HUES6 (cell line): ENCODE measurements around the gene PSG5.
"Not testable (repeated sequence)": the region's sequence is repeated elsewhere in the genome, so short reads cannot be mapped to it uniquely, and the experiment has no call there.

Experiments used
- H3K27ac ChIP-seq: 2 replicates; pipeline ENCODE4 v1.7.0; 2013; ENCODE audit warnings: low read depth, mild to moderate bottlenecking, low read length, inconsistent platforms
- H3K27me3 ChIP-seq: 2 replicates; pipeline ENCODE4 v1.6.1; 2013; ENCODE audit warnings: low read length; ENCODE audit not compliant: control insufficient read depth, insufficient read depth
- H3K36me3 ChIP-seq: 2 replicates; pipeline ENCODE4 v1.6.1; 2013; ENCODE audit warnings: low read length; ENCODE audit not compliant: control insufficient read depth, insufficient read depth
- H3K4me1 ChIP-seq: 2 replicates; pipeline ENCODE4 v1.6.1; 2013; ENCODE audit warnings: low read length; ENCODE audit not compliant: control insufficient read depth, insufficient read depth
- H3K4me3 ChIP-seq: 2 replicates; pipeline ENCODE4 v1.5.1; 2013; ENCODE audit warnings: low read depth, low read length
- H3K9ac ChIP-seq: one replicate; pipeline ENCODE4 v1.6.1; 2013; ENCODE audit warnings: mild to moderate bottlenecking, low read length
- H3K9me3 ChIP-seq: 2 replicates; pipeline ENCODE4 v1.6.1; 2013; ENCODE audit warnings: low read depth, low read length; ENCODE audit not compliant: control insufficient read depth, insufficient read depth

PSG5 gene

DNA sequence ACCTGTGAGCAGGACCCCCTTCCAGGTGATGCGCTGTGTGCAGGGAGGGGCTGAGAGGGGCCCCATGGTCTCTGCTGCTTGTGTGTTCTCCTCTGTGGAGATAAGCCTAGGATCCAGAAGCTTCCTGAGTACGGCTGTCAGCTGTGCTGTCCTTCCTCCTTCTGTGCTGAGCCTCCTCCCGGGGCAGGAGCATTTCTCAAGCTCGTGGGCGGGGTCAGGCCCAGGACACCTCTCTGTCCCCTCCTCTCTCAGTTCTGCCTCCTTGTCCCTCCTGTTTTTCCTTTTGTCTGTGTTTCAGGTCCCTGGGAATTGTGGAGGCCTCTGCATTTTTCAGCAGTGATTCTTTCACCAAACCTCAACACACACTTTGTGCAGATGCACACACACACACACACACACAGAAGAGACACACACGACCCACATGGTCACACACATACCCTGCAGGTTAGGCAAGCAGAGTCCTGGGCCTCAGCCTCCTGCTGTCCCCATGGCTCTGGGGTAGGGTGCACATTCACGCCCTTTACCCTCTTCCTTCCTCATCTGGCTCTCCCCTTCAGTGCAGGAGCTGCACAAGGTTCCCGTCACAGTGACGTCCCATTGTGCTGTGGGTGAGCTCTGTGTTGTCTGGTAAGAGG, 19.3 kb upstream of the PSG5 start, which contains the start of gene PSG4:
PSG4 (minus strand) TSS at position 168 of the 635 bp plus-strand sequence; CDS start at position 66, 102 bp downstream.
- not testable (repeated sequence) for H3K36me3 ChIP-seq, H3K4me1 ChIP-seq, H3K9me3 ChIP-seq, H3K27me3 ChIP-seq, H3K27ac ChIP-seq, H3K4me3 ChIP-seq, H3K9ac ChIP-seq

DNA sequence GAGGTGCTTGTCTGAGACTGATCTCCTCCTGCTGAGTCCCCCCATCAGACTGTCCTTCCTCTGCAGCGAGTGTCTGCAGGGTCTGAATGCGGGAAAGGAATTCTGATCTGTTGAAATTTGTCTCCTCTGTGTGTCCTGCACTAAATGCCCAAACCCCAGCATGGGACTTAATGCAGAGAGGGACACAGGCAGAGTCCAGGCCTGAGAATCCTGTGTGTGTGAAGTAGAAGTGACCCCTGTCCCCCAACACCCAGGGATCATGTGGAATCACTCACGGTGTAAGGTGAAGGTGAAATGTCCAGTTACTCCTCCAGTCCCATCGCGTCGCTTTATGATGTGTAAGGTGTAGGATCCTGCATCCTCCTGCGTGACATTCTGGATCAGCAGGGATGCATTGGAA, 17.3 kb upstream of the PSG5 start:
- H3K9ac ChIP-seq, H3K36me3 ChIP-seq, H3K27me3 ChIP-seq, H3K27ac ChIP-seq, H3K4me1 ChIP-seq, H3K9me3 ChIP-seq, H3K4me3 ChIP-seq: not testable (repeated sequence)

DNA sequence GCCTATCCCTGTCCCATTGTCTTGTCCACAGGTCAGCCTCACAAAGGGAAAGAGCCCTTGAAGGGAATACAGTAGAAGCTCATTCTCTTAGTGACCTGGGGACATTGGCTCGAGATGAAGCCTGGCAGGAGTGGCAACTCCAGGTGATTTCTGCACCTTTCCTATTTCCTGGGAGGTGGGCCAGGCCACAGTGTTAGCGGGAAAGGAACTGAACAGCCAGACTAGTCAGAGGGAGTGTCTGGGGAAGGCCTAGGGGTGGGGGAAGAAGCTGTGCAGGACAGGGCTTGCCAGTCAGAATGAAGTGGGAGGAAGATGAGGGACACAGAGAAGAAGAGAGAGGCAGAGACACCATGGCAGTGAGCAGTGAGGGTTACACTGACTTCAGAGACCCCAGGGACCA, 15.6 kb upstream of the PSG5 start:
- not testable (repeated sequence) for H3K9me3 ChIP-seq, H3K9ac ChIP-seq, H3K4me3 ChIP-seq, H3K27me3 ChIP-seq, H3K4me1 ChIP-seq, H3K27ac ChIP-seq, H3K36me3 ChIP-seq

DNA sequence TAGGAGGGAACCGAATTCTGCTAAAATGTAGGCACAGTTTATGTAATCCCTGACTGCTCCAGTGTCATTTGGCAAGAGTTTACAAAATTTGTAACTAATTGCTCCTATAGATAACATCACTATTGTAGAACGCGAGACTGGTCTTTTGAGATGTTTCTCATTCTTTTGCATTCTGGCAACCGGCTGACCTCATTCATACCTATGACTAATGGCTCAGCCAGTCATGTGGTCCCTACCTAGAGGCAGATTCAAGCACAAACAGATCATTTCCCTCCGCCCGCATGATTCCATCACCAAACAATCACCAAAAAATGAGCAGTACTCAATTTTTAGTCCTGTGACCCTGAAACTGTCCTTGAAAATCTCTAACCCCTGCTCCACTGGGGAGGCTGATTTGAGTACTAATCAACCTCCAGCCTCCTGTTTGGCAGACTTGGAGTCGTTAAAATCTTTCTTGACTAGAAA, 15.0 kb upstream of the PSG5 start:
- not testable (repeated sequence) for H3K4me3 ChIP-seq, H3K27ac ChIP-seq, H3K4me1 ChIP-seq, H3K27me3 ChIP-seq, H3K9me3 ChIP-seq, H3K36me3 ChIP-seq, H3K9ac ChIP-seq

DNA sequence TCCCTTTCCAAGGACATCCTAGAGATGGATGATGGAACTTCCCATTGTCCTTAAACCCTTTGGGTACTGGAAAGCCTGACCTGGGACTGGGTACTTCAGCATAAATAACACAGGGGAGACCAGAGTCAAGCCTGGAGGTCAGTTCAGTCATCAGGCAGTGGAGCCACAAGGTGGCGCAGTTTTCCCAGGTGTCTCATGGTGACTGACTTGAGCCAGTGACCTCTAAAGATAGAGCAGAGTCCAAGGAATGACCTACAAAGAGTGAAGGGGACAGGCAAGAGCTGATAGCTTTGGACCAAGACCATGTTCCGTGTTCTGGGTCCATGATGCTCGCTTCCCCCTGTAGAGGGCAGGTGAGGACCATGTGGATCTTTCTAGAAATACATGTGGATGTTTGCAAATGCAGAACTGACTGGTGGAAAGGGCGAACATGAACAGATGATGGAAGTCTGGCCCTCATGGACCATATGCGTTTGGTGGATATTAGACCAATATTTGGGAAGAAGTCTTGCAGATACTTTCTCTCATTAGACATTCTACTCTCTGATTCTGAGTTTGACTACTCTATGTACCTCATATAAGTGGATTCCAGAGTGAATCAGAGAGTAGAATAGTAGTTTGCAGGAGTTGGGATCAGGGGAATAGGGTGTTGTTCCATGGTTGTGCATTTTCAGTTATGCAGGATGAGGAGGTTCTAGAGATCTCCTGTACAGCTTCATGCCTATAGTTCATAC, 12.5 kb upstream of the PSG5 start:
- H3K9me3 ChIP-seq, H3K4me1 ChIP-seq, H3K27me3 ChIP-seq, H3K9ac ChIP-seq, H3K27ac ChIP-seq, H3K4me3 ChIP-seq, H3K36me3 ChIP-seq: not testable (repeated sequence)

DNA sequence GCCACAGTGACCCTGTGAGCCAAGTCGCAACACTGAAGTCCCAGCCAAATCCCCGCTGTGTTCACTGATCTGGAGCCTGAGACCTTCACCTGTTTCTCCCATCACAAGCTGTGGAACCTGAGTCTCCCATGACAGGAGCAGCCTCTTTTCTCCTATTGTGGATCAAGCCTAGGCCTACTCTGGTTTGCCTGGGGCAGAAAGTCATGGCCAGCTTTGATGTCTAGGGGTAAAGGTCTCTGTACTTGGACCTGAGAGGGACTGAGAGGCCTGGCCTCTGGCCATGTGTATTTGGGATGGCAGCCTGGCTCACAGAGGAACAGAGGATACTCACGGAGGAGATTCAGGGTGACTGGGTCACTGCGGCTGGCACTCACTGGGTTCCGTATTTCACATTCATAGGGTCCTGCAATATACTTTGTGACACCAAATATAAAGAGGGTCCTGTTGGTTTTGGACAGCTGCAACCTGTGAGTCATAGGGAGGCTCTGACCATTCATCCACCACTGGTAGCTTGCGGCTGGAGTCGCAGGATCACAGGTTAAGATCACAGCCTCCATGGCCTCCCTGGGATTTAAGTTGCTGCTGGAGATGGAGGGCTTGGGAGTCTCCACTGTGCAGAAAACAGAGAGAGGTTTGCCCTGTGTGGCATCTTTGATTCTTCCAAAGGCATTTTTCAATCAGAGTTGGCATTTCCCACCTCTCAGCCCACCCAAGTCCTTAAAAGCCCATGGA, 11.5 kb upstream of the PSG5 start:
- H3K36me3 ChIP-seq, H3K27me3 ChIP-seq, H3K4me1 ChIP-seq, H3K9ac ChIP-seq, H3K27ac ChIP-seq, H3K9me3 ChIP-seq, H3K4me3 ChIP-seq: not testable (repeated sequence)

DNA sequence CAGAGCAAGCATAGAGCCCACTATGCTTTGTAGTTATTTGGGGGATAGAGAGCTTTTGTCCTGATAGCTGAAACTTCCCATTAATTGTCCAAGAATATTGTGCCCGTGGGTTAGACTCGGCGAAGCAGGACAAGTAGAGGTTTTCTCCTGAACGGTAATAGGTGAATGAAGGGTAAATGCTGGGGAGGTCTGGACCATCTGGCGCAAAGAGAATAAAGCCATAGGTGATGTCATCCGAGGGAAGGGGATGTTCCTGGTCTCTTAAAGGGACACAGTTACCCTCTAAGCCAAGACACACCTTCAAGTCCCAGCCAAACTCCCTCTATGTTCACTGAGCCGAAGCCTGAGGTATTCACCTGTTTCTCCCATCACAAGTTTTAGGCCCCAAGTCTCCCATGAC, 8.1 kb upstream of the PSG5 start:
- H3K27ac ChIP-seq, H3K4me3 ChIP-seq, H3K9ac ChIP-seq, H3K36me3 ChIP-seq, H3K27me3 ChIP-seq, H3K9me3 ChIP-seq, H3K4me1 ChIP-seq: not testable (repeated sequence)

DNA sequence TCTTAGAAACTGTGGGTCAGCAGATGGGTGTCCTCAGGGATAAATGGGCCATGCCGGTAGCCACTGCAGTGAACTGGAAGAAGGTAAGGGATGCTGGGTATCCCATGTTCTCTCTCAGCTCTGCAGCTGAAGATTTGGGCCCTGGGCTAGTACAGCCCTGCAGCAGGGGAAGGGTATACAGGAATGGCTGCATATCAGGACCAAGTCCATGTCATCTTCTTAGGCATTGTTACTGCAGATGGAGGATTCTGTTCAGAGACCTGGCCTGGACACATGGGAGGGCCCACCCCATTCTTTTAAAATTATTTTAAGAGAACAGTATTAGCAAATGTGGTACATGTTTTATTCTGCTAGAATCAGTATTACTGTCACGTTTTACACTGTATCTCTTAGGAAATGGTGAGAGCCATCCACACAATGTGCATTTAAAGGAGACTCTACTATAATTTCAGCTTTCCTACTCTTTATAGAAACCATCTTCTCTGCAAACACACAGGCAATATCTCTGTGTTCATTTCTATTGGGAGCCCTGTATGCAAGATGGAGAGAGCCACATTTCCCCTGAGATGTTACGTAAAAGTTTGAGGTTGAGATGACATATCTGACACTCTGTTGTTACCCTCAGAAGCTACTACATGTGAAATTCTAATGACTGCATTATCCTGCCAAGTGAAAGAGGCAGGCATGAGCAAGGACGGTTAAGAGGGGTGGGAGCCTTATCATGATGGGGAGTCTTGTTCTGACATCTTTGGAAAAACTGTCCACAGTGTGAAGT, 6.2 kb upstream of the PSG5 start:
- not testable (repeated sequence) for H3K9me3 ChIP-seq, H3K27me3 ChIP-seq

DNA sequence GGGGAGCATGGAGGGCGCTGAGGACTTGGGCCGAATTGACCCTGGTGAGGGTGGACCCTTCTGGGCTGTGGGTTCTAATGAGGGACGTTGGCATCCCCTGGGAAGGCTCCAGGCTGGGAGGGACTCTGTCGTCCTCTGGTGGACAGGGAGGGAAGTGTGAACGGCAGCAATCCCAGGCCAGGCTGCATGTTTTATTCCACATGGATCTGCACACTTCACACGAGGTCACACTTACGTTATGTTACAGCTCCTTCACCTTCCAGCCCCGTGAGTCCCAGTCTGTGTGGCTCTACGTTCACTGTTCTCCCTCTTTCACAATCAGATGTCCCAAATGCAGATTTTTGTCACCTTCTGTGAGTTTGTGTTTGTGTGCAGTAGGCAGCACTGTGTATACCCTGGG, 1.8 kb upstream of the PSG5 start:
- not testable (repeated sequence) for H3K27me3 ChIP-seq, H3K4me3 ChIP-seq, H3K9ac ChIP-seq, H3K27ac ChIP-seq, H3K4me1 ChIP-seq, H3K9me3 ChIP-seq, H3K36me3 ChIP-seq

More for the DNA sequence above, 6.2 kb upstream of the PSG5 start:
- H3K27ac ChIP-seq, H3K4me3 ChIP-seq, H3K9ac ChIP-seq, H3K4me1 ChIP-seq, H3K36me3 ChIP-seq: not testable (repeated sequence)

DNA sequence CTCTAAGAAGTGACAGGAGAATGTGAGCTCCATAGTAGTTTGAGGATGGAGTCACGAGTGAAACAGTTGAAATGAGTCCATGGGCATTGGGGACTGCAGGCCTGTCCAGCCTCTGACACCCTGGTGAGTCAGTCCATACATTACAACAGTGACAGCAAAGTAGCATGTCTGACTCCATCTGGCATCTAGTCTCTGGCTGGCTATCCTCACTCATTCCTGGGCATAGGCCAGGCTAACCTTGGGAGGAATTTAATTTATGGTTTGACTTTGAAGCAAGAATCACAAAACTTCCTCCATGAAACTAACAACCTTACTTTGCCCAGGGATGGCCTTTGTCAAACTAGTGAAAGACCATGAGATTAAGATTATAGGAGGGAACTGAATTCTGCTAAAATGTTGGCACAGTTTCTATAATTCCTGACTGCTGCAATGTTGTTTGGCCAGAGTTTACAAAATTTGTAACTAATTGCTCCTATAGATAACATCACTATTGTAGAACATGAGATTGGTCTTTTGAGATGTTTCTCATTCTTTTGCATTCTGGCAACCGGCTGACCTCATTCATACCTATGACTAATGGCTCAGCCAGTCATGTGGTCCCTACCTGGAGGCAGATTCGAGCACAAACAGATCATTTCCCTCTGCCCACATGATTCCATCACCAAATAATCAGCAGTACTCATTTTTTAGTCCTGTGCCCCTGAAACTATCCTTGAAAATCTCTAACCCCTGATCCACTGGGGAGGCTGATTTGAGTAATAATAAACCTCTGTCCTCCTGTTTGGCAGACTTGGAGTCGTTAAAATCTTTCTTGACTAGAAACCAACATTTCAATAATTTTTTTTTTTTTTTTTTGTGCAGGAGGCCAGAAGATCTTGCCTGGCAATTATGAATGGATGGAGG, 4.2 kb downstream of the PSG5 start:
- H3K27me3 ChIP-seq, H3K36me3 ChIP-seq, H3K9me3 ChIP-seq, H3K4me3 ChIP-seq, H3K4me1 ChIP-seq, H3K9ac ChIP-seq, H3K27ac ChIP-seq: not testable (repeated sequence)
